ENCODE results near the gene NAPG.
"Not testable (repeated sequence)": the region's sequence is repeated elsewhere in the genome, so short reads cannot be mapped to it uniquely, and the experiment has no call there.

Gene NAPG

GRCh38 chr18:10514082-10514481 lies 11.7 kb upstream of the NAPG start:
- DNase-seq (ENCODE audit: low read depth in 2 of 2), result no peak

DNA sequence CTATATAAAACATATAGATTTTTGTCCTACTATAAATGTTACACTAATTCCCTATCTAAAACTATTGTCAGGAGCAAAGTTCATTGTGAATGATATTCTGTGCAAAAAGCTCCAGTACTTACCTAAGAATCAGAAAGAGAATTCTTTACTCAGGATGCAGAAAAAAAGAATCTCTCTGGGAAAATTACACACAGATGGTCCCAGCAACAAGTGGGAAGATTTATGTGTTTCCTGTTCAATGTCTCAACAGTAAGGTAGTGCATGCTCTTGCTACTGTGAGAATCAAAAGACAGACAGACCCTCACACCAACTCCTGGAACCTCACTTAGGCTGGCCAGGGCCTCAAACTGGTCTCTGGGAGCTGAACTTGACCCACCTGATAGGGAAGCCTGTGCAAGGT lies 11.2 kb upstream of the NAPG start:
- DNase-seq (ENCODE audit: low read depth in 2 of 2), result no peak

DNA sequence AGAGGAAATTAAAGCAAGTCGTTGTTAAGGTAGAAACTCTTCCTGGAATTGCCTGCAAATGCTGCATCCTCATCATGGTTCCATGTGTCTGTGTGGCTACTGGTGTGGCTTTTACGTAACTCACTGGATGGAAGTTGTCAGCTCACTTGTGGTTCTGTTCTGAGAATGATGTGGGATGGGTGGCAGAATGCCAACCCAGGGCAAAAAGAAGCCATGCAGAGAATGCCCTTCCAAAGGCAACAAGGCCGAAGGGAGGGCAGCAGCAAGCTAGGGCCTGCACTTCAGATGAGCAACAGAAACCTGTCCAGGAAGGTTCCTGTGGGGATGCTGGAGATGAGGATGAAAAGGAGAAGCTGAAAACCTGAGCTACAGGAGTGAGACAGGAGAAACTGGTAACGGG lies 10.4 kb upstream of the NAPG start:
- DNase-seq (ENCODE audit: low read depth in 2 of 2), result no peak

GRCh38 chr18:10516078-10516477 lies 9.7 kb upstream of the NAPG start:
- no peak for DNase-seq (ENCODE audit: low read depth in 2 of 2)

GRCh38 chr18:10518595-10519255 lies 7.1 kb upstream of the NAPG start:
- DNase-seq (ENCODE audit: low read depth in 2 of 2), result no peak

DNA sequence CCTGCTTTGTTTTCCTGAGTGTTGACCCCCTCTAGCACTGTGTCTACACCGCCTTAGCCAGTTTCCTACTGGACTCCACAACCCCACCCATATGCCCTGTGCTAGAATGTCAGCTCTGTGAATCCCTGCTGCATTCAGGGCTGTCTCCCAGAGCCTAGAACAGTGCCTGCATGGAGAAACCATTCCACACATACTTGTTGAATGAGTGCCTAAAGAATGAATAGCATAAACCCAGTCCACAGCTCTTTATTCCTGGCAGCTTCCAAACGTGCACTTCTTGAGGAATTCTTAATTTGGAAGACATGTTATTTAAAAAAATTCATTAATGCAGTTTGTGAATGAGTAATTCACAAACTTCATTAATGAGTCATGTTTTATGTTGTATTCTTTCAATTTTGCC lies 6.5 kb upstream of the NAPG start:
- DNase-seq (ENCODE audit: low read depth in 2 of 2), result no peak

DNA sequence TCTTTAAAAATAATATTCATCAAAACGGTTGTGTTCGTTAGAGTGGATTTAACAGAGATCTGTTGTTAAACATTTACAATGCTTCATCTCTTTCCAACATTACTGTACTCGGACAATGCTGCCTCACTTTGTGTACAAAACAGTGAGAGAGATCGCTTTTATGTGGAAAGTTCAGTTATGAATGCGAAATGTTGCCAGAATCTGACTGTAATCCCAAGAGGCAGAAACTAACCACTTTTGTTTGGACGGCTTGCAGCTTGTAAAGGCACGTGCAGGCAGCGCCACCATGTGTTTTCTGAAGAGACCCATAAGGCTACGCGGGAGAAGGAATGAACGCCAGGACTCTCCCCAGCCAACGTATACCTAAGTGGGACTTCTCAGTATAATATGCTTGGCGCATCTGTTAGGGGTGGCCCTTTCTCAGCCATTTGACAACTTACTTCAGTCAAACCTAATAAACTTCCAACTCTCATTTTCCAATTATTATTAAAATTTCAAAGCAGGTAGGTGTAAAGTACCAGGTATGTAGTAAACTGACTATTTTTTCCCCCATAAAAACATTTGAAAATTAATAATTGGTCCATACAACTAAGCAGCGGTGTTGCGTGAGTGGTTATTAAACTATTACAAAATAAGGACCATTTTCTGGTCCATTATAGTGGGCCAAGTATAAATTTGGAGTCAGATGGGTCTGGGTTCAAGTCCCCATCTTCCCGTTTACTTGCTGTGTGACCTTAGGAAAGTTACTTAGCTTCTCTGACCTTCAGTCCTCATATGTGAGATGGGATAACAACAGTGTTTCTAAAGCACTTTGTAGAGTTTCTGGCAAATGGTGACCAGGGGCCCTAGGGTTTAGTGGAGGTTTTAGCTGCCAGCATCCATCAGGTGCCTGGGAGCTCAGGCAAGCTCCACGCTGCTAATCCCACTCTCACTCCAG lies 5.6 kb upstream of the NAPG start:
- DNase-seq (ENCODE audit: low read depth in 2 of 2), result peak; percentile 38 to 43

GRCh38 chr18:10521566-10521965 lies 4.3 kb upstream of the NAPG start:
- no peak for DNase-seq (ENCODE audit: low read depth in 2 of 2)

GRCh38 chr18:10522574-10522973 lies 3.3 kb upstream of the NAPG start:
- no peak for DNase-seq (ENCODE audit: low read depth in 2 of 2)

DNA sequence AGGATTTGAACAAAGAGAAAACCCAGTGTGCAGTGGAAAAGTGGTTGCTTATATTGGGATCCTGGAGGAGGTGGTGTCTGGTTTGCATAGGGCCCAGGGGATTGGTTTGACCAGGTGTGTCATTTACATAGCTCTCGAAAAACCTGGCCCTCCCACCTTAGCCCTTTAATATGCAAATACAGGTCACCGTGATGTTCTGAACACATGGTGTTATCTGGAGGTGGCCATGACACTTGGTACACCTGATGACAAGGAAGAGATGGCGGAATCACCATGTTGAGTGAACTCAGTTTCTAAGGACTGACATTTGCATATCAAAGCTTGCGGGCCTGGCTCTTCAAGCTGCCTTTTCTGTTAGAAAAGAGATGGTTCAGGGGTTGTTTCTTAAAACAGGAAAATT lies 2.3 kb upstream of the NAPG start:
- no peak for DNase-seq (ENCODE audit: low read depth in 2 of 2)

DNA sequence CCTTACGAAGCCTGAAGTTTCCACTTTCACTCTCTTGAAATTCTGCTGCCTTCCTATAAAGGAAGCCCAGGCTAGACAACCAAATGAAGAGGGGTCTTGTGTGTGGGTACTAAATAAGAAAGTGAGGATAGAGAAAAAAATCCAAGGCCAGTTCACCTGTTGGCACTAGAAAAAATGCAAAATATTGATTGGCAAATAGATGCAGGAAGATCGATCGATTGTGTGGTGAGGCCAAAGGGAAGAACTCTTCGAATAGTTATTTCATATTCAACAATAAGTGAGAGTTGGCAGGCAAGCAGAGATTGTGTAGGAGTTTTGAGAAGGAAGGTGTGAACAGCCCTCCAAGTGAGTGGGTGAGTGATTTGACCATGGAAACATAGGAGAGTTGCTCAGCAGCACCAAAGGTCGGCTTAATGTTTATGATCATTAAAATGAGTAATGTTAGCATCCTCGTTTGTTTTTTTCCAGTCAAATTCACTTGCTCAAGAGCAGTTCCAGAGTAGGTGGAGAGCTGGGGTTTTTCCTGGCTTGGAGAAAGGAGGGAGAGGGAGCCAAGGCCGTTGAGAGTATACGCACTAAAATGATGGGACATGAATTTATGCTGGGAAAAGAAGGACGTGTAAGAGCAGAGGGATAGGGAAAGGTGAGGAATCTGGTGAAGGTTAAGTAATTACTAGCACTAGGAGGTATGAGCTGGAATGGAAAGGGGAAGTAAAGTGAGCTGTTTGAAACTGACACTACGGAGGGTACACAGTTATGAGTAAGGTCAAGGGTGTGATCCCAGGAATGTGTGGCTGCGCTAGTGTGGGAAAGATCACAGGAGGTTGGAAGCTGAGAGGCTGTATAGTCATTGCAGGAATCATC lies 1.1 kb upstream of the NAPG start:
- no peak for DNase-seq (ENCODE audit: low read depth in 2 of 2)

- no peak for DNase-seq (ENCODE audit: low read depth in 2 of 2)
Measured at GRCh38 chr18:10525371-10525691, 496 bp upstream of the NAPG start.

DNA sequence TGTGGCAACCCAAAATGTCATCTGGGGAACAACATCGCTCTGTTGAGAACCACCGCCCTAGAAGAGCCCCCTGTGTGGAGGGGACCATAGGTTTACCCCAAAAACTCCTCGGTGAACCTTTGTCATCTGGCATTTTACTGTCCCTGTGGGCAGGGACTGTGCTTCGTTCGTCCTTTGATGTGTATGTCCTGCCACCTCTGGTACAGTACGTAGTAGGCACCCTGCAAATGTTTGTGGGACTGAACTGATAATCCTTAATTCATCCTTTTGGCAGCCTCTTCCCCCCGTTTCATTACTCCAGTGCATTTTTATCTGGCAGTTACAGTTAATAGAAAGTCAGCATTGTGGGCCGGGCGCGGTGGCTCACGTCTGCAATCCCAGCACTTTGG lies 728 bp downstream of the NAPG start:
- no peak for DNase-seq (ENCODE audit: low read depth in 2 of 2)

DNA sequence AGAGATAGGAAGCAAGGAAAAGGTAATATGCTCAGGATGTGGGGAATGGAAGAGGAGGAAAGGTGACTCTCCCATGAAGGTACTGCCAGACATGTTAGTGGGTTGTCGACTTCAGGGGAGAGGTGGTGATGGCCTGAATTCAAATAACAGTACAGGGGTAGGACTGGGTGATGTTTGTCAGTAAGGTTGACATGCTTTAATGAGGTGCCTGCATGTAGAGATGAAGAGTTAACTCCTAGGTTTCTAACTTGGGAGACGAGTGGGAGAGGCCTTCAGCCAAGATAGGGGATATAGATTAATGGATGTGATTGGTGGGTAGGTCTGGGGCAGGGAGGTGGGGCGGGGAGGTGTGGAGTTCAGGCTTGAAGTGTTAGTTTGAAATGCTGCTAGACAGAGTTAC lies 2.6 kb downstream of the NAPG start:
- DNase-seq (ENCODE audit: low read depth in 2 of 2), result no peak

DNA sequence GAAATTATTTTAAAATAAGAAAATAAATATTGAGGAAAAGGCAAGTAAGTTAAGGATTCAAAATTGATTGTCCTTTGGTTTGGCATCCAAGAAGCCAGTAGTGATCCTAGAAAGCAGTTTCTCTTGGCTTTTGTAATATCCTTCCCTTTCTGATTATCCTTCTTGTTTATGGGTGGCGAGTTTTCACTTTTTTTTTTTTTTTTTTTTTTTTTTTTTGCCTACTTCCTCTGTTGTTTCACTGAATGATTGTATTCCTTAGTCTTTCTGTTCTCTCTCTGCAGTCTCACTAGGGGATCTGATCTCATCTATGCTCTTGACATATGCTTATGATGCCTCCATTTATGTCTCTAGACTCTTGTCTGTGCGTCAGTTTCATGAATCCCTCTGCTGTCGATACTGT lies 4.2 kb downstream of the NAPG start:
- no peak for DNase-seq (ENCODE audit: low read depth in 2 of 2)

GRCh38 chr18:10530852-10531251 lies 5.0 kb downstream of the NAPG start:
- DNase-seq (ENCODE audit: low read depth in 2 of 2), result peak in 1 of 2 donors; percentile 25

- DNase-seq (ENCODE audit: low read depth in 2 of 2), result no peak
Measured at GRCh38 chr18:10533111-10533510, 7.3 kb downstream of the NAPG start.

- no peak for DNase-seq (ENCODE audit: low read depth in 2 of 2)
Measured at GRCh38 chr18:10536280-10536679, 10.5 kb downstream of the NAPG start.

DNA sequence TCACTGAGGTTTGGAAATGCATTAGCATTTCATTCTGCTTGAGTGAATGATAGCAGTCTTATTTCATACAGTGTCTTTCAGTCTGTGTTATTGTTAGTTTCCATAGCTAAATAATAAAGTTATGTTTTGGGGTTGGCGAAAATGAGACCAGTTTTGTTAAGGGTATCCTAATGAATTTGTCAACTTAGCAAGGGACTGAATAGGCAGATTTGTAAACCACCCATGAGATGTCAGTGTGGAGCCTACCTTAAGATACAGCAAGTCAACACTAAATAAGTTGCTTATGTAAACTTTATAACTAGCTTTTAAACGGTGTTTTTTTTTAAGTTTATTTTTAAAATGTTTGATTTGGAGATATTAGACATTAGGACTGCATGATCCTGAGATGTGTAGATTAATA lies 11.9 kb downstream of the NAPG start:
- no peak for DNase-seq (ENCODE audit: low read depth in 2 of 2)

DNA sequence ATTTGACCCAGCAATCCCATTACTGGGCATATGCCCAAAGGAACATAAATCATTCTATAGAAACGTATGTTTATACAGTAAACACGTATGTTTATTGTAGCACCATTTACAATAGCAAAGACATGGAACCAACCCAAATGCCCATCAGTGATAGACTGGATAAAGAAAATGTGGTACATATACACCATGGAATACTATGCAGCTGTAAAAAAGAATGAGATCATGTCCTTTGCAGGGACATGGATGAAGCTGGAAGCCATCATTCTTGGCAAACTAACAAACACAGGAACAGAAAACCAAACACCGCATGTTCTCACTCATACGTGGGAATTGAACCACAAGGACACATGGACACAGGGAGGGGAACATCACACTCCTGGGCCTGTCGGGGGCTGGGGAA lies 13.3 kb downstream of the NAPG start:
- not testable (repeated sequence) for DNase-seq (ENCODE audit: low read depth in 2 of 2)

GRCh38 chr18:10543277-10543676 lies 17.4 kb downstream of the NAPG start:
- DNase-seq (ENCODE audit: low read depth in 2 of 2), result no peak

GRCh38 chr18:10544093-10544748 lies 18.4 kb downstream of the NAPG start:
- DNase-seq (ENCODE audit: low read depth in 2 of 2), result no peak
